ENCODE results near the gene TRPT1.

The TRPT1 gene

DNA sequence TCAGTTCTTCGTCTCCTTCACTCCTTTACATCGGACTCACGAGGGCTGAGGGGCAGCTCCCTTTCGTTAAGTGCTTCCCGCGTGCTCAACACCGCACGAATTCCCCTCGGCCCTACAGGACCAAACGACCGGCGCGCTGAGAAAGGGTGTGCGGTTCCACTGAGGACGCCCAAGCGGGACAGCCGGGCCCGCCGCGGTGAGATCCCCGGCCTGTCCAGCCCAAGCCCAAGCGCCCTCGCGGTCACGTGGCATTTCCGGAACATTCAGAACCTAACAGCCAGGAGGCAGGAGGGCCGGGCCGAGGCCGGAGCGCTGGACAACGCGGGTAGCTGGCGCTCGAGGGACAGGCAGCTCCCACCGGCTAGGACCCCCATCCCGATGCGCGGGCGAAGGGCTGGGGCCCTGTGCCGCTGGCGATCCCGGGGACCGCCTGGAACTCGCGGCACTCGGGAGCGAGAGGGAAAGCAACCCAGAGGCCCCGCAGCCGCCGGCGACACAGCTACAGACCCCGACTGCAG, 40.8 kb downstream of the TRPT1 start:
- in situ Hi-C loops (cut with MboI; ENCODE audit: low sequenced_read_pairs): no loop called here

GRCh38 chr11:64183890-64184289, 42.1 kb downstream of the TRPT1 start:
- in situ Hi-C loops (cut with MboI; ENCODE audit: low sequenced_read_pairs): no loop called here

DNA sequence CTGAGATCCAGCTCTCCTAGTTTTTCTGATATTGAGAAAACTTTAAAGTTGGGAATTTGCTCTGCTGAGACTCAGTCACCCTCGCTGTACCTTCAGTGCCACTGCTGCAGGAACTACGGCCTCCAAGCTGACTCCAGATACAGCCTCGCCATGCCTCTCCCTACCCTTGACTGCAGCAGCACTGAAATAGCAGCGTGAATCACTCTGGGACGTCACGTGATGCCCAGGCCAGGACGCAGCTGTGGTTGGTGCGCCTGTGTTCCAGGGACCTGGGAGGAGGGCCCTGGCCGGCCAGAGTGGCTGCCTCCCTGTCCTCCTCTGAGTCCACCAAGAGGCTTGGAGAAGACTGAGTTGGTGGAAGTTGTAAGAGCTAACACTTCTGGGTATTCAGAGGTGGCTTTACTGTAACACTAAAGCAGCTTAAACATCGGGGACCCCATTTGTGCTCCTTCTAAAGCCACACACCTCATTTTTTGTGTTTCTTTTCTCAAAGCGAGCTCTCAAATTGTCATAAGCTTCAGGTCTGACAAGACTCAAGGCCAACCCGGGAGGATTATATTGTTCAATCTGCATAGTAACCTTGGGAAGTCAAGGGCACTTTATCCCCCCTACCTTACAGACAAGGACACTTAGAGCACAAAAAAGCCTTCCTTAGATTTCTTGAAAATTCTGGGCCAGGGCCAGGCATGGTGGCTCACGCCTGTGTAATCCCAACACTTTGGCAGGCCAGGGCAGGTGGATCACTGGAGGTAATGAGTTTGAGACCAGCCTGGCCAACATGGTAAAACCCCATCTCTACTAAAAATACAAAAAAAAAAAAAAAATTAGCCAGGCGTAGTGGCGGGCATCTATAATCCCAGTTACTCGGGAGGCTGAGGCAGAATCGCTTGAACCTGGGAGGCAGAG, 44.2 kb downstream of the TRPT1 start:
- in situ Hi-C loops (cut with MboI; ENCODE audit: low sequenced_read_pairs): no loop called here

DNA sequence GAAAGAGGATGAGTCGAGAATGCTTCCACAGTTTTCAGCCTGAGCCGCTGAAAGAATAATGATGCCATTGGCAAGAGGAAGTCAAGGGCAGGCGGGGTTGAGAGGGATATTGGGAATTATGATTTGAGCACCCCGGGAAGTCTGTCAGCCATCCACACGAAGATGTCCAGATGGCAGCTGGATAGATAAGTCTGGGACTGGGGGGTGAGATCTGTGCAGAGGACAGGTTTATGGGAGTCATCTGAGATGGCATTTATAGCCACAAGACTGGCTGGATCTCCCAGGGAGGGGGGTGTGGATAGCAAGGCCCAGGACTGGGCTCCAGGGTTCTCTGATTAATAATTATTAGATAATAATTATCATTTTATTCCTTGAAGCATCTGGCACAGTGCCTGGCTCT, 45.1 kb downstream of the TRPT1 start:
- in situ Hi-C loops (cut with MboI; ENCODE audit: low sequenced_read_pairs): no loop called here

GRCh38 chr11:64178951-64179639, 46.9 kb downstream of the TRPT1 start:
- in situ Hi-C loops (cut with MboI; ENCODE audit: low sequenced_read_pairs): no loop called here

- in situ Hi-C loops (cut with MboI; ENCODE audit: low sequenced_read_pairs): no loop called here
These were observed 47.8 kb downstream of the TRPT1 start for GRCh38 chr11:64178203-64178602.

DNA sequence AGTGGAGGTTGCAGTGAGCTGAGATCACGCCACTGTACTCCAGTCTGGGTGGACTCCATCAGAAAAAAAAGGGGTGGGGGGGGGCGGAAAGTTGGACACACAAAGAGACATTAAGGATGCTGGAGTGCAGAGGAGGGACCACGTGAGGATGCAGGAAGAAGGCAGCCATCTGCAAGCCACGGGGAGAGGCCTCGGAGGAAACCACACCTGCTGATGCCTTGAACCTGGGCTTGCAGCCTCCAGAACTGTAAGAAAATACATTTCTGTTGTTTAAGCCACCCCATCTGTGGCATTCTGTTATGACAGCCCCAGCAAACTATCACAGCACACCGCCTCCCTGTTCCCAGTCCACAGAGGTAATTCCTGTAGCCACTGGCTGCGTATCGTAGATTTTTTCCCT, 49.2 kb downstream of the TRPT1 start:
- in situ Hi-C loops (cut with MboI; ENCODE audit: low sequenced_read_pairs): no loop called here

Data from HL-60/S4 treated with phorbol 12-myristate 13-acetate at 8.2 ng/mL for 4 days and 3 days (cell line).